Measurements from ENCODE around the gene TCAIM. TPM values are rescaled to one million over a fixed set of nuclear protein-coding genes. Genes with fewer than 3 reads are reported as not detected.

The TCAIM gene
- total and polyA plus RNA-seq, 2 of the 4 experiments (the other 2 are of a cell fraction), result 11.0 to 21.5 TPM

- Histone ChIP-seq H3K79me1 (ENCODE audit: low read depth in 1 of 2, low read length in 2 of 2) (peaks cover 6 to 12% of the 10 kb centered on the region in 2 experiments; a peak in 3 of 4 replicates), H2BK15ac (ENCODE audit: low read depth, low read length) (no peak overlapping the region), H3K4me2 (ENCODE audit: low read depth, low read length) (no peak overlapping the region), H2AFZ (replicated peaks; ENCODE audit: low read length, poor library complexity) (no peak overlapping the region), H4K91ac (ENCODE audit: insufficient read depth, low read depth, low read length) (no peak overlapping the region), H2BK5ac (ENCODE audit: low read depth, low read length, poor library complexity, severe bottlenecking) (no peak overlapping the region), H3K9me1 (ENCODE audit: insufficient read depth, low read length) (0 out of 2 replicates have a peak, but pooled peaks cover 2% of the 10 kb centered on the region), H4K5ac (ENCODE audit: low read depth, low read length) (no peak overlapping the region), H4K20me1 (ENCODE audit: insufficient read depth, low read length) (no peaks in the 10 kb centered on the region), H3K36me3 (ENCODE audit: control insufficient read depth, insufficient read depth, low read length) (peaks cover 5% of the 10 kb centered on the region; the same call in 1 of the 2 replicates), H3K27ac (ENCODE audit: insufficient read depth, low read length) (no peak overlapping the region), H2BK120ac (ENCODE audit: low read depth, low read length) (no peak overlapping the region), H3K9ac (ENCODE audit: low read depth, low read length) (no peak overlapping the region), H2AK5ac (ENCODE audit: low read depth, low read length) (no peak overlapping the region), H3K23ac (ENCODE audit: low read depth, low read length) (no peak overlapping the region), H3K4me3 (ENCODE audit: insufficient read depth, low read depth, low read length) (no peak overlapping the region), H2BK20ac (ENCODE audit: low read depth, low read length) (no peak overlapping the region), H4K8ac (ENCODE audit: low read depth in 2 of 2, low read length in 2 of 2) (no peak overlapping the region), H3K56ac (ENCODE audit: extremely low read depth, insufficient read depth, low read length) (no peak overlapping the region), H3K4ac (ENCODE audit: low read depth, low read length) (no peak overlapping the region), H3K9me3 (ENCODE audit: control insufficient read depth, insufficient read depth, low read length) (no peaks in the 10 kb centered on the region), H3K27me3 (ENCODE audit: control insufficient read depth, insufficient read depth, low read length) (no peaks in the 10 kb centered on the region), H3K14ac (replicated peaks; ENCODE audit: low read depth, low read length) (no peak overlapping the region), H2AK9ac (replicated peaks; ENCODE audit: low read depth, low read length, poor library complexity) (no peak overlapping the region), H3K4me1 (ENCODE audit: control insufficient read depth, insufficient read depth, low read length) (peaks cover 3% of the 10 kb centered on the region), H3K18ac (ENCODE audit: low read depth, low read length) (no peak overlapping the region)
- intact Hi-C loops (cut with micrococcal nuclease), result no loop called here
- ATAC-seq (ENCODE audit: low read depth), result 0 out of 2 replicates have a peak, but pooled peaks have one; percentile 11
- dilution Hi-C loops (cut with HindIII; ENCODE audit: low sequenced_read_pairs, unreplicated experiment), result no loop called here
- TF ChIP-seq CEBPB (IDR thresholded peaks at IDR 0.05; ENCODE audit: low read depth, low read length), result no peak
- no peak for TF ChIP-seq USF2 (IDR thresholded peaks at IDR 0.05; ENCODE audit: low read depth, low read length)
- TF ChIP-seq CTCF (conservative IDR thresholded peaks at IDR 0.05; ENCODE audit: low read depth, low read length), result no peak
- no peak for TF ChIP-seq FOS (IDR thresholded peaks at IDR 0.05; ENCODE audit: low read depth, low read length)
- TF ChIP-seq SMC3 (IDR thresholded peaks at IDR 0.05; ENCODE audit: low read depth, low read length), result no peak
- no peak for TF ChIP-seq RCOR1 (IDR thresholded peaks at IDR 0.05; ENCODE audit: insufficient replicate concordance, low read length)
- no peak for TF ChIP-seq MXI1 (IDR thresholded peaks at IDR 0.05; ENCODE audit: borderline replicate concordance, low read depth, low read length)
- no peak for TF ChIP-seq BHLHE40 (IDR thresholded peaks at IDR 0.05; ENCODE audit: low read depth, low read length)
- TF ChIP-seq NFE2L2 (IDR thresholded peaks at IDR 0.05; ENCODE audit: low read depth, low read length), result no peak
- ChIA-PET CTCF (no interaction called here), POLR2A (ENCODE audit: unreplicated experiment) (no interaction called here)
- DNase-seq, result no peak
- WGBS, 2 experiments (ENCODE audit: extremely low coverage in 2 of 2, insufficient read length in 1 of 2), result no CpG with 5 or more reads among the region's 3 CpGs
- BruUV-seq (replicated peaks), result no TSS peak
- in situ Hi-C loops (cut with MboI; ENCODE audit: low sequenced_read_pairs), result no loop called here
Measured at GRCh38 chr3:44359146-44359751, 20.7 kb downstream of the TCAIM start.
